ENCODE data around the gene GRP.

GRP gene

GRCh38 chr18:59229191-59229590, 9.2 kb downstream of the GRP start:
- no peak overlapping the region for H3K4me3 ChIP-seq (ENCODE audit: low read depth, low read length)
- TF ChIP-seq CTCF (IDR thresholded peaks at IDR 0.05; ENCODE audit: low read depth, low read length): no peak

- no peak for TF ChIP-seq CTCF (IDR thresholded peaks at IDR 0.05; ENCODE audit: low read depth, low read length)
Measured at GRCh38 chr18:59229701-59230443, 9.9 kb downstream of the GRP start.

GRCh38 chr18:59231114-59231513, 11.2 kb downstream of the GRP start:
- no peak for TF ChIP-seq CTCF (IDR thresholded peaks at IDR 0.05; ENCODE audit: low read depth, low read length)
- H3K4me3 ChIP-seq (ENCODE audit: low read depth, low read length): no peak overlapping the region

More at GRCh38 chr18:59229701-59230443, 9.9 kb downstream of the GRP start:
- no peak overlapping the region for H3K4me3 ChIP-seq (ENCODE audit: low read depth, low read length)

GRCh38 chr18:59231877-59232276, 11.9 kb downstream of the GRP start:
- no peak overlapping the region for H3K4me3 ChIP-seq (ENCODE audit: low read depth, low read length)
- TF ChIP-seq CTCF (IDR thresholded peaks at IDR 0.05; ENCODE audit: low read depth, low read length): no peak

GRCh38 chr18:59232309-59233016, 12.5 kb downstream of the GRP start:
- no peak for TF ChIP-seq CTCF (IDR thresholded peaks at IDR 0.05; ENCODE audit: low read depth, low read length)
- H3K4me3 ChIP-seq (ENCODE audit: low read depth, low read length): no peak overlapping the region

GRCh38 chr18:59233017-59233410, 13.1 kb downstream of the GRP start:
- no peak for TF ChIP-seq CTCF (IDR thresholded peaks at IDR 0.05; ENCODE audit: low read depth, low read length)
- H3K4me3 ChIP-seq (ENCODE audit: low read depth, low read length): no peak overlapping the region

- H3K4me3 ChIP-seq (ENCODE audit: low read depth, low read length): no peak overlapping the region
- TF ChIP-seq CTCF (IDR thresholded peaks at IDR 0.05; ENCODE audit: low read depth, low read length): no peak
Measured at GRCh38 chr18:59238385-59238784, 18.4 kb downstream of the GRP start.

Measured in WI38 (cell line).